Smooth muscle cell (in vitro differentiated cells): ENCODE results near the gene CHAMP1. TPM values are rescaled to one million over a fixed set of nuclear protein-coding genes. Genes with fewer than 3 reads are reported as not detected.

ENCODE experiments used
- DNase-seq: peaks from one replicate; lab custom pipeline; 2025; ENCODE audit not compliant: unreplicated experiment; lab: John Stamatoyannopoulos, UW
- H2AFZ ChIP-seq: fragments of 200-600 bp; sonication (generic); 2 replicates; pipeline ENCODE4 v1.6.0; 2016; ENCODE audit warnings: antibody characterized with exemption, low read depth, mild to moderate bottlenecking
- H3F3A ChIP-seq: fragments of 200-600 bp; sonication (generic); 2 replicates; pipeline ENCODE4 v1.6.0; 2017; ENCODE audit warnings: antibody characterized with exemption, low read depth
- H3K27ac ChIP-seq: fragments of 200-600 bp; sonication (generic); 2 replicates; pipeline ENCODE4 v1.5.1; 2016; ENCODE audit warnings: low read depth, mild to moderate bottlenecking
- H3K27me3 ChIP-seq: fragments of 200-600 bp; sonication (generic); 2 replicates; pipeline ENCODE4 v1.6.1; 2016; ENCODE audit warnings: low read depth, mild to moderate bottlenecking
- H3K36me3 ChIP-seq: fragments of 200-600 bp; sonication (generic); 2 replicates; pipeline ENCODE4 v1.5.1; 2016; ENCODE audit warnings: low read depth
- H3K4me1 ChIP-seq: fragments of 200-600 bp; sonication (generic); 2 replicates; pipeline ENCODE4 v1.5.1; 2016; ENCODE audit warnings: low read depth
- H3K4me2 ChIP-seq: fragments of 200-600 bp; sonication (generic); 2 replicates; pipeline ENCODE4 v1.6.0; 2016; ENCODE audit warnings: mild to moderate bottlenecking
- H3K4me3 ChIP-seq: fragments of 200-600 bp; sonication (generic); 2 replicates; pipeline ENCODE4 v1.5.1; 2016; ENCODE audit warnings: mild to moderate bottlenecking
- H3K79me2 ChIP-seq: fragments of 200-600 bp; sonication (generic); 2 replicates; pipeline ENCODE4 v1.6.0; 2016; ENCODE audit warnings: low read depth, mild to moderate bottlenecking
- H3K9ac ChIP-seq: fragments of 200-600 bp; sonication (generic); 2 replicates; pipeline ENCODE4 v1.6.0; 2016; ENCODE audit warnings: low read depth
- H3K9me3 ChIP-seq: fragments of 200-600 bp; sonication (generic); replicated peaks from 2 replicates; pipeline ENCODE4 v1.5.1; 2016; ENCODE audit warnings: low read depth
- H4K20me1 ChIP-seq: fragments of 200-600 bp; sonication (generic); 2 replicates; pipeline ENCODE4 v1.6.0; 2016; ENCODE audit warnings: low read depth
- whole genome bisulfite sequencing: methylation state at CpG from one replicate; pipeline ENCODE4 v1.1.7; 2016; ENCODE audit warnings: low lambda C conversion rate; 5-methylcytosine and 5-hydroxymethylcytosine counted together
- polyA plus RNA-seq: library from polyadenylated mRNA; unstranded; fragments of >200 nt; fragmentation: Nextera tagmentation; extraction: Ambion mirVana; gene quantifications from 2 replicates; pipeline ENCODE4 v1.2.1, GENCODE V29; 2016
- total RNA-seq: library from RNA; depleted of rRNA; stranded (reverse); fragments of >200 nt; gene quantifications from 2 replicates; pipeline ENCODE4 v1.2.3, GENCODE V29; 2014
- TF ChIP-seq, protein P1 (sequence below): fragments of 200-600 bp; sonication (generic); IDR thresholded peaks from 2 replicates; pipeline ENCODE4 v1.5.1; 2017; ENCODE audit warnings: borderline replicate concordance, mild to moderate bottlenecking, antibody characterized with exemption; ENCODE audit not compliant: insufficient read depth, poor library complexity, severe bottlenecking

The CHAMP1 gene, protein sequence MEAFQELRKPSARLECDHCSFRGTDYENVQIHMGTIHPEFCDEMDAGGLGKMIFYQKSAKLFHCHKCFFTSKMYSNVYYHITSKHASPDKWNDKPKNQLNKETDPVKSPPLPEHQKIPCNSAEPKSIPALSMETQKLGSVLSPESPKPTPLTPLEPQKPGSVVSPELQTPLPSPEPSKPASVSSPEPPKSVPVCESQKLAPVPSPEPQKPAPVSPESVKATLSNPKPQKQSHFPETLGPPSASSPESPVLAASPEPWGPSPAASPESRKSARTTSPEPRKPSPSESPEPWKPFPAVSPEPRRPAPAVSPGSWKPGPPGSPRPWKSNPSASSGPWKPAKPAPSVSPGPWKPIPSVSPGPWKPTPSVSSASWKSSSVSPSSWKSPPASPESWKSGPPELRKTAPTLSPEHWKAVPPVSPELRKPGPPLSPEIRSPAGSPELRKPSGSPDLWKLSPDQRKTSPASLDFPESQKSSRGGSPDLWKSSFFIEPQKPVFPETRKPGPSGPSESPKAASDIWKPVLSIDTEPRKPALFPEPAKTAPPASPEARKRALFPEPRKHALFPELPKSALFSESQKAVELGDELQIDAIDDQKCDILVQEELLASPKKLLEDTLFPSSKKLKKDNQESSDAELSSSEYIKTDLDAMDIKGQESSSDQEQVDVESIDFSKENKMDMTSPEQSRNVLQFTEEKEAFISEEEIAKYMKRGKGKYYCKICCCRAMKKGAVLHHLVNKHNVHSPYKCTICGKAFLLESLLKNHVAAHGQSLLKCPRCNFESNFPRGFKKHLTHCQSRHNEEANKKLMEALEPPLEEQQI
- 12.0 and 20.6 TPM in 2 replicates for total RNA-seq
- 10.6 and 12.1 TPM in 2 replicates for polyA plus RNA-seq

DNA sequence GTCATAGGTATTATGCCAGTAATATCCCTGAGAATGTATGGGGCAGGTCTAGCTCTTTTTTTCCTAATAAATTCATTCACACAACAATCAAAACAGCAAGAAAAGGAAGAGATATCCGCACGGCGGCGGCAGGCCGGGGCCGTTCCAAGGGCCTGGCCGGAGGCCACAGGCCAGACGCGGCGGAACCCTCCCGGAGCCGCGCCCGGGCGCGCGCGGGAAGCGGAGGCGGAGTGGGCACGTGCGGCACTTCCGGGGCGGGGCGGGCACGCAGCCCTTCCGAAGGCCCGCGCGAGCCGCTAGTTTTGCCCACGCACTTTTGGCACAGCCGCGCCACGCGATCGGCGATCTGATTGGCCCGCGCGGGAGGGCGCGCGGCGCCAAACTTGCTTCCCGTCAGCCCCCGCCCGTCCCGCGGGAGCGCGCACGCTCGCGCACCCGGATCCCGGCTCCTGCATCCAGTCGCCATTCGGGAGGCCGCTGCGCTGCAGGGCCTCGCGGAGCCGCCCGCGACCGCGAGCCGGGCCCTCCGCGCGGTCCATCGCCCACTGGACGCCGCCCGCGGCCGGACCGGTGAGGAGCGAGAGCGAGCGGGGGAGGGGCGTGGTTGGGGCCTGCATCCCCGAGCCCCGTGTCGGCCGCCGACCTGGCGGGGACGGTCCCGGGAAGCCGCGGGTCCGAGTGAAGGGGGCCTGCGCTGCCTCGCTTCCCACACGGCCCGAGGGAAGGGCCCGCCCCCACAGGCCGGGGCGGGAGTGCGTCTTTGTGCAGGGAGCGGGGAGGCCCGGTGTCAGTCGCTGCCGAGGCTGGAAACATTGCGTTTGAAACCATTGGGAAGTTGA, at the start of gene CHAMP1:
Gene CHAMP1, plus strand, starts transcription at position 430 of the 839 bp plus-strand sequence. CDS start 9,340 bp downstream, outside the sequence.
- Histone ChIP-seq H3K27ac (peak within 1 kb of the TSS; percentile 80), H4K20me1 (peaks cover 30% of the 10 kb centered on the region), H3F3A (peaks cover 19% of the 10 kb centered on the region), H2AFZ (peak within 1 kb of the TSS; percentile 85), H3K9me3 (no peaks in the 10 kb centered on the region), H3K9ac (peak within 1 kb of the TSS; percentile 82), H3K79me2 (peaks cover 38% of the 10 kb centered on the region), H3K4me3 (peak within 1 kb of the TSS; percentile 92), H3K4me2 (peak within 1 kb of the TSS; percentile 100), H3K27me3 (no peaks in the 10 kb centered on the region), H3K36me3 (no peaks in the 10 kb centered on the region), H3K4me1 (peaks cover 19% of the 10 kb centered on the region)
- WGBS, result under 1% methylated on average over 58 of the region's 107 CpGs
- TF ChIP-seq, protein P1, sequence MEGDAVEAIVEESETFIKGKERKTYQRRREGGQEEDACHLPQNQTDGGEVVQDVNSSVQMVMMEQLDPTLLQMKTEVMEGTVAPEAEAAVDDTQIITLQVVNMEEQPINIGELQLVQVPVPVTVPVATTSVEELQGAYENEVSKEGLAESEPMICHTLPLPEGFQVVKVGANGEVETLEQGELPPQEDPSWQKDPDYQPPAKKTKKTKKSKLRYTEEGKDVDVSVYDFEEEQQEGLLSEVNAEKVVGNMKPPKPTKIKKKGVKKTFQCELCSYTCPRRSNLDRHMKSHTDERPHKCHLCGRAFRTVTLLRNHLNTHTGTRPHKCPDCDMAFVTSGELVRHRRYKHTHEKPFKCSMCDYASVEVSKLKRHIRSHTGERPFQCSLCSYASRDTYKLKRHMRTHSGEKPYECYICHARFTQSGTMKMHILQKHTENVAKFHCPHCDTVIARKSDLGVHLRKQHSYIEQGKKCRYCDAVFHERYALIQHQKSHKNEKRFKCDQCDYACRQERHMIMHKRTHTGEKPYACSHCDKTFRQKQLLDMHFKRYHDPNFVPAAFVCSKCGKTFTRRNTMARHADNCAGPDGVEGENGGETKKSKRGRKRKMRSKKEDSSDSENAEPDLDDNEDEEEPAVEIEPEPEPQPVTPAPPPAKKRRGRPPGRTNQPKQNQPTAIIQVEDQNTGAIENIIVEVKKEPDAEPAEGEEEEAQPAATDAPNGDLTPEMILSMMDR, result no peak
- DNase-seq, result peak; percentile 78

DNA sequence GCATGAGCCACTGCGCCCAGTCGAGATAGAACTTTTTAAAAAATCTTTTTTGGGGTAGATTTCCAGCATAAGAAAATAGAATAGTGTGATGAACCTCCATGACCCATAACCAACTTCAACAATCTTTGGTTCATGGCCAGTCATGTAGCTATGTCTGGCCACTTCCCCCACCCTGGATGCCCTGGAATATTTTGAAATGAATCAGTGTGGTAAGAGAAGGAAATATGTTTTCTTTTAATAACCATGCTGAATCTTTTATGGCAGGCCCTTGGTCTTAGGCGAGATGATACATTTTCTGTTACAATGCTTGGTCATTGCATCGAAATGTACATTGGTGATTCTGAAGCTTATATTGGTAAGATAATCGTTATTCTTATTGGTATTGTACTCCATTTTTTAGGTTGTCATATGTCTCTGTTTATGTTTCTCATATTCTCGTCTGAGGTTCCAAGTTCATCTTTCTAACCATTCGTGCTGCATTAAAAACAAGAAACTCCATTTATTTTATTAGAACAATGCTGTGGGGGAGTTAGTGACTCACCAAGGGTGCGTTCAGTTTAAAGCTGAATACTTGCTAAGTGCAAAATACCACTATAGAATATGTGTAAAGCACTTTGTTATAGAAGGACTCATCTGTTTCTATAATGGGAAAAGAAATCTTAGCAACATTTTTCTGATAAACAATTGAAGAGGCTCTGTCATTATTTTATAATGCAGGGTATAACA, 49.3 kb upstream of the CHAMP1 start:
- Histone ChIP-seq H3K9me3 (no peaks in the 10 kb centered on the region), H2AFZ (no peak overlapping the region), H3K4me2 (no peak overlapping the region), H3K27ac (no peak overlapping the region), H3F3A (no peaks in the 10 kb centered on the region), H3K4me3 (no peak overlapping the region), H4K20me1 (no peaks in the 10 kb centered on the region), H3K79me2 (no peaks in the 10 kb centered on the region), H3K27me3 (no peaks in the 10 kb centered on the region), H3K9ac (no peak overlapping the region), H3K4me1 (no peaks in the 10 kb centered on the region), H3K36me3 (peaks cover 48% of the 10 kb centered on the region)
- 96% methylated on average over 8 of the region's 8 CpGs for WGBS
- DNase-seq, result no peak
- TF ChIP-seq, protein P1, result no peak

DNA sequence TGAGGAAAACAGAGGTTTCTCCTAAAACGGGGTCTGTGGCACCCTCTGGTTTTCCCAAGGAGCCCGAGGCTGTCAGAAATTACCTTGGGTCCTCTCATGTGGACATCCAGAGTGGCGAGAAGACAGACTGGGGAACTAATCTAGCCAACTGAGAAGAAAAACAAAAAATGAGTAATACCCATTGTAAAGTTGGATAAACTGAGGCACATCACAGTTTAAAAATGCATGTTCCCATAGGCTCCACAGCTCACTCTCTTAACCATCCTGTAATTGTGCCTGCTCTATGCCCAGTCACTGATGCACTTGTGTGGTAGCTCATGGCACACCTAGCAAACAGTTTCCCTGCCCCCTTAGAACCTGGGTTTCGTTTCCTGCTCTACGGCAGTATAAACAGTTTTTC, 48.1 kb upstream of the CHAMP1 start:
- Histone ChIP-seq H3K79me2 (no peaks in the 10 kb centered on the region), H3K27me3 (no peaks in the 10 kb centered on the region), H3K9ac (no peak overlapping the region), H4K20me1 (no peaks in the 10 kb centered on the region), H2AFZ (no peak overlapping the region), H3K9me3 (no peaks in the 10 kb centered on the region), H3K27ac (no peak overlapping the region), H3K36me3 (peaks cover 42% of the 10 kb centered on the region), H3K4me3 (no peak overlapping the region), H3K4me2 (no peak overlapping the region), H3F3A (no peaks in the 10 kb centered on the region), H3K4me1 (no peaks in the 10 kb centered on the region)
- DNase-seq, result no peak
- WGBS, result 96% methylated on average over 5 of the region's 5 CpGs
- TF ChIP-seq, protein P1, result no peak
